ENCODE data around the gene STOML1.
A peak's percentile ranks its signal among the peaks of the same experiment; 100 is the strongest.
"Not testable (repeated sequence)": the region's sequence is repeated elsewhere in the genome, so short reads cannot be mapped to it uniquely, and the experiment has no call there.

STOML1 gene

DNA sequence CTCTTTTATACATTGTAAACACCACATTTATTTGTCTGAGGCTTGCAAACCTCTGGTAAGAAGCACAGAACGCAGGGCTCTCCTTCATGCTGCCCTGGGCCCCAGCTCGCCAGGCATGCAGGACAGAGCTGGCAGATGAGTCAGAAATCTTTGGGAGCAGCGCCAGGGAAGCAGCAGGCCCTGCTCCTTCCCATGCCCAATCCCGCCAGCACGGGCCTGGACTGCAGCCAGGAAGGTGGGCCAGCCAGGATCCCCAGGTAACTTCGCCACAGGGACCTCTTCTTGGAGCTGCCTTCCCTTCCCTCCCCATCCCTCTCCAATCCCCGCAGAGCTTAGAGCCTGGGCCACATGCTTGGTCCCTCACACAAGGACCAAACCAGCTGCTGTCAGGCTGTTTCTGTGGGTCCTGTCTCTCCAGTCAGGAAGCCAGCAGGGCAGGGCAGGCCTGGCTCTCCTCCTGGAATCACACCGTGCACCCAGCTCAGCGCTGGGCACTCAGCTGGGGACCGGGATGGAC, 8.8 kb downstream of the STOML1 start:
- DNase-seq (ENCODE audit: low read depth), result no peak
- H3K4me3 ChIP-seq (ENCODE audit: low read depth, low read length), result no peak overlapping the region
- TF ChIP-seq, protein P1, sequence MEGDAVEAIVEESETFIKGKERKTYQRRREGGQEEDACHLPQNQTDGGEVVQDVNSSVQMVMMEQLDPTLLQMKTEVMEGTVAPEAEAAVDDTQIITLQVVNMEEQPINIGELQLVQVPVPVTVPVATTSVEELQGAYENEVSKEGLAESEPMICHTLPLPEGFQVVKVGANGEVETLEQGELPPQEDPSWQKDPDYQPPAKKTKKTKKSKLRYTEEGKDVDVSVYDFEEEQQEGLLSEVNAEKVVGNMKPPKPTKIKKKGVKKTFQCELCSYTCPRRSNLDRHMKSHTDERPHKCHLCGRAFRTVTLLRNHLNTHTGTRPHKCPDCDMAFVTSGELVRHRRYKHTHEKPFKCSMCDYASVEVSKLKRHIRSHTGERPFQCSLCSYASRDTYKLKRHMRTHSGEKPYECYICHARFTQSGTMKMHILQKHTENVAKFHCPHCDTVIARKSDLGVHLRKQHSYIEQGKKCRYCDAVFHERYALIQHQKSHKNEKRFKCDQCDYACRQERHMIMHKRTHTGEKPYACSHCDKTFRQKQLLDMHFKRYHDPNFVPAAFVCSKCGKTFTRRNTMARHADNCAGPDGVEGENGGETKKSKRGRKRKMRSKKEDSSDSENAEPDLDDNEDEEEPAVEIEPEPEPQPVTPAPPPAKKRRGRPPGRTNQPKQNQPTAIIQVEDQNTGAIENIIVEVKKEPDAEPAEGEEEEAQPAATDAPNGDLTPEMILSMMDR (IDR thresholded peaks at IDR 0.05; ENCODE audit: insufficient read depth, low read depth, low read length, missing control alignments), result no peak

DNA sequence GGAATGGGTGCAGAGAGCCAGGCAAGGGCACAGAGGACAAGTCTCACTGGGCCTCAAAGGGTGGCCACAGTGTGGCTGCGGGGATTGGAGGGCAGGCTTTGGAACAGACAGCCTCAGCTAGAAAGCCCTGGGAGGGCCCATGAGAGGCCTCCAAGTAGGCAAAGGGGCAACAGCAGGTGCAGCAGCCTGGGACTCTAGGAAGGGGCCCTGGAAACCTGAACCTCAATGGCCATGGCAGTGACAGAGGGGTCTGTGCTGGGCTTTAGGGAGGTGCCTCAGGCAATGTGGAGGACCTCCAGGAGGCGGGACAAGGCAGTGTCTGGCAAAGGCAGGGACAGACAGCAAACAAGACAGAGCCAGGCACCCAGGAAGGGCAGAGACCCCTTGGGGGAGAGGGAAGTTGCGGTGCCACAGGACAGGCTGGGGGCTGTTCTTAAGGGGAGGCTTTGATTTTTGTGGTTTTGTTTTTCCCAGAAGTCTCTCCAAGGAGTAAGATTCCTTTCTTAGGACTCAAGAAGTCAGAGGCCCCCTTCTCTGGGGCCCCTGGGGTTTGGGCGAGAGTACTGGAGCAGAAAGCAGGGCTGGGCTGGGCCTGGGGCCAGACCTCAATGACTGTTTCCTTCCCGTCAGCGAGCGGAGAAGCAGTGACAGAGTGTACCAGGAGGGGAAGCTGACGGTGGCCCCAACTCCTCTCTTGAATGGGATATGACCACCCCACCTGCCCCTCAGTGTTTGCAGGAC, 9.7 kb downstream of the STOML1 start:
- peak; percentile 48 for DNase-seq (ENCODE audit: low read depth)
- TF ChIP-seq, protein P1 (IDR thresholded peaks at IDR 0.05; ENCODE audit: insufficient read depth, low read depth, low read length, missing control alignments), result no peak

DNA sequence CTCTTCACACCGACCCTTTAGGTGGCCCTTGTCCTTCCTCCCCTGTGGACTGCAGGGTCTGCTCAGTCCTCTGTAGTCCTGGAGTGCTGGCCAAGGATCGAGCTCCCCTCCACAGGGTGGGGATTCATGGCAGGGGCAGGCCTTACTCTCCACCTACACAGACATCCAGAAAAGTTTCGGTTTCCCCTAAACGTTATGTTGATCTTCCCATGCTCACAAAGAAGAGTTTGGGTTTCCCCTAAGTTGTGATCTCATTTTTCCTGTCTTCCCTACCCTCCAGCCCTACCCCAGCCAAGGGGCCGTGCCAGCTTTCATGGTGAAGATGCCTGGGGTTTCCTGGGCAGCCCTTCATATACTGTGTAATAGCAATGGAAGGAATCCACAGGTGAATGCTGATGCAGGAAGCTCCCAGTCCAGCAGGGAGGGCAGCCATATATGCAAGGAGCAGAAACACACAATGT, 10.3 kb downstream of the STOML1 start:
- TF ChIP-seq, protein P1 (IDR thresholded peaks at IDR 0.05; ENCODE audit: insufficient read depth, low read depth, low read length, missing control alignments), result no peak
- H3K4me3 ChIP-seq (ENCODE audit: low read depth, low read length), result no peak overlapping the region
- DNase-seq (ENCODE audit: low read depth), result no peak

More for the DNA sequence above, 9.7 kb downstream of the STOML1 start:
- no peak overlapping the region for H3K4me3 ChIP-seq (ENCODE audit: low read depth, low read length)

DNA sequence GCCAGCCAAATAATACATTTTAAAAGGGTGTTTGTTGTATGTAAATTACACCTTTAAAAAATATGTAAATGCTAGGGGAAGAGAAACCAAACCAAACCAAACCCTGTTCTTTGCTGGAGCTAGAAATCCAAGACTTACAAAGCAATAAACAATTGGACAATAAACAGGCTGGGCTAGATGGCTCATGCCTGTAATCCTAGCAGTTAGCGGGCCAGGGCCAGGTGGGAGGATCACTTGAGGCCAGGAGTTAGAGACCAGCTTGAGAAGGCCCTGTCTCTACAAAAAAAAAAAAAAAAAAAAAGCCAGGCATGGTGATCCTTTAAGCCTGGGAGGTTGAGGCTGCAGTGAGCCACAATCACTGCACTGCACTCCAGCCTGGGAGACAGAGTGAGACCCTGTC, 12.5 kb downstream of the STOML1 start:
- DNase-seq (ENCODE audit: low read depth), result no peak
- TF ChIP-seq, protein P1 (IDR thresholded peaks at IDR 0.05; ENCODE audit: insufficient read depth, low read depth, low read length, missing control alignments), result no peak
- H3K4me3 ChIP-seq (ENCODE audit: low read depth, low read length), result no peak overlapping the region

DNA sequence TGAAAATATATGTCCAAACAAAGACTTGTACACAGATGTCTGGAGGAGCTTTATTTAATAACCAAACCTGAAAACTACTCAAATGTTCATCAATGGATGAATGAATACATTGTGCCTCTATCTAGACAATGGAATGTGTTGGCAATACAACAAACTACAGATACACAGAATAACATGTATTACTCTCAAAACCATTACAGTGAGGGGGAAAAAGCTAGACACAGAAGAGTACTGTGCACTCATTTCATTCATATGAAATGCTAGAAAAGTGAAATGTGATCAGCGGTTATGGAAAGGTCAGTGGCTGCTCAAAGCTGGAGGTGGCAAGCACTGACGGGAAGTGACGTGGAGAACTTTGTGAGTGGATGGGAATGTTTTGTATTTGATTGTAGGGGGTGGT, 13.2 kb downstream of the STOML1 start:
- DNase-seq (ENCODE audit: low read depth), result no peak
- TF ChIP-seq, protein P1 (IDR thresholded peaks at IDR 0.05; ENCODE audit: insufficient read depth, low read depth, low read length, missing control alignments), result no peak
- H3K4me3 ChIP-seq (ENCODE audit: low read depth, low read length), result no peak overlapping the region

DNA sequence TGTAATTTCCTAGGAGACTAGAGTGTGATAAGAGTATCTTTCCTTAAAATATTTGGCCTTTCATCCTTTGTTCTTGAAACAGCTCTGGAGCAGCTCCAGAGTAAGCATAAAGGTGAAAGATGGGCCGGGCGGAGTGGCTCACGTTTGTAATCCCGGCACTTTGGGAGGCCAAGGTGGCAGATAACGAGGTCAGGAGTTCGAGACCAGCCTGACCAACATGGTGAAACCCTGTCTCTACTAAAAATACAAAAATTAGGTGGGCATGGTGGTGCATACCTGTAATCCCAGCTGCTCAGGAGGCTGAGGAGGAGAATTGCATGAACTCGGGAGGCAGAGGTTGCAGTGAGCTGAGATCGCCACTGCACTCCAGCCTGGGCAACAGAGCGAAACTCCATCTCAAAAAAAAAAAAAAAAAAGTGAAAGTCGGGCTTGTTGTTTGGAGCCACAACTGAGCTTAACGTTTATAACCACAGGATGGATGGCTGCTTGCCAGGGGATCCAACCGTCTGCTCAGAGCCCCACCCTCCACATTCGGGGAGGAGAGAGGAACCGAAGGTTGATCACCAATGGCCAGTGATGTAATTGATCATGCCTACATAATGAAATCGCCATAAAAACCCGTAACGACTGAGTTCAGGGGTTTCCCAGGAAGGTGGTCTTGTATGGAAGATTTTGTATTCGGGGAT, 16.5 kb downstream of the STOML1 start:
- DNase-seq (ENCODE audit: low read depth), result peak; percentile 49

DNA sequence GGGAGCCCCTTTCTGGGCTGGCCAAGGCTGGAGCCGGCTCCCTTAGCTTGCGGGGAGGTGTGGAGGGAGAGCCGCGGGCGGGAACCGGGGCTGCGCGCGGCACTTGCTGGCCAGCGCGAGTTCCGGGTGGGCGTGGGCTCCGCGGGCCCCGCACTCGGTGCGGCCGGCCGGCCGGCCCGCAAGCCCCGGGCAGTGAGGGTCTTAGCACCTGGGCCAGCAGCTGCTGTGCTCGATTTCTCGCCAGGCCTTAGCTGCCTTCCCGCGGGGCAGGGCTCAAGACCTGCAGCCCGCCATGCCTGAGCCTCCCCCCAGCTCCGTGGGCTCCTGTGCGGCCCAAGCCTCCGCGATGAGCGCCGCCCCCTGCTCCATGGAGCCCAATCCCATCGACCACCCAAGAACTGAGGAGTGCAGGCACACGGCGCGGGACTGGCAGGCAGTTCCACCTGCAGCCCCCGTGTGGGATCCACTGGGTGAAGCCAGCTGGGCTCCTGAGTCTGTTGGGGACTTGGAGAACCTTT, 18.4 kb downstream of the STOML1 start:
- DNase-seq (ENCODE audit: low read depth); H3K4me3 ChIP-seq (ENCODE audit: low read depth, low read length): not testable (repeated sequence)

More for the DNA sequence above, 16.5 kb downstream of the STOML1 start:
- not testable (repeated sequence) for H3K4me3 ChIP-seq (ENCODE audit: low read depth, low read length)
